HS-27A (cell line): ENCODE measurements around the gene KIF19.
"Not testable (repeated sequence)": the region's sequence is repeated elsewhere in the genome, so short reads cannot be mapped to it uniquely, and the experiment has no call there.

Experiments used
- DNase-seq: peaks from one replicate; pipeline ENCODE4 v3.0.0-alpha.2; 2012; ENCODE audit warnings: low read depth, missing footprints

Gene KIF19

DNA sequence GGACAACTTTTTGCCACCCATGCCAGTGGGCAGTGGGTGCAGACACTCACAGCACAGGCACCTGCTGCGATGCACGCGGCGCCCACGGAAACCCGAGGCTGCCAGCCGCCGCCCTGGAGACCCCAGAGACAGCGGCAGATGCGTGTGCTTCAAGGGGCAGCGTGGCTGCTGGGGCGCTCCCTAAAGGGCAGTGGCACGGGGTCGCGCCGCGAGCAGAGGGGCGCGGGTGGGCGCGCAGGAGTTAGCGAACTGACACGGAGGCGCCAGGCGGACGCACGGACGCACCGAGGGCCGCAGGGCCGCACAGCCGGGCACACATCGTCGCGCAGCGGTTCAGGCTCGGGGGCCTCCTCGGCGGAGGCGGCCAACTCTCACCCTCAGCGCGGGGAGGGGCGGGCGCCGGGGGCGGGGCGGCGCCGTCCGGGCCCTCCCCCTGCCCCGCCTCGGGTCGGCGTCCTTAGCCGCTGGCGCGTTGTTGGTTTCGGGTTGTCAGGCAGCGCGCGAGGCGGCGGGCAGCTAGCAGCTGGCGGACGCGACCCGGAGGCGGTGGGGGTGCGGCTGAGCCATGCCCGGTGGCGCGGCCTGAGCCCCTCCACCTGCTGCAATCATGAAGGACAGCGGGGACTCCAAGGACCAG is at the start of gene KIF19:
KIF19 (plus strand) TSS at position 484 of the 637 bp plus-strand sequence; CDS start at position 608, 124 bp downstream.
- no peak for DNase-seq

- DNase-seq: no peak
Observed at GRCh38 chr17:74276541-74277009, 49.5 kb upstream of the KIF19 start.

GRCh38 chr17:74277935-74278334 is 48.1 kb upstream of the KIF19 start:
- DNase-seq: no peak

DNA sequence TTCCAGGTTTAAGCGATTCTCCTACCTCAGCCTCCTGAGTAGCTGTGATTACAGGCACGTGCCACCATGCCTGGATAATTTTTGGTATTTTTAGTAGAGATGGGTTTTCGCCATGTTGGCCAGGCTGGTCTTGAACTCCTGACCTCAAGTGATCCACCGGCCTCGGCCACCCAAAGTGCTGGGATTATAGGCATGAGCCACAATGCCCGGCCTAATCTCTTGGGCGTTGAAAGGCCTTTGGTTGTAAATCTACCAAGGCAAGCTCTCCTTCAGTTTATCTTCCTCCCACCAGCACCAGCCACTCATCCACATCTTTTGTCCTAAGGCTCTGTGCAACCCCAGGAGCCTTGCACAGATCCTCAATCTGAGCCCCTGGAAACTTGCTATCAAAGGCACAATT is 46.4 kb upstream of the KIF19 start:
- not testable (repeated sequence) for DNase-seq

- no peak for DNase-seq
Observed at GRCh38 chr17:74280093-74280513, 45.9 kb upstream of the KIF19 start.

- no peak for DNase-seq
Observed at GRCh38 chr17:74281799-74282198, 44.2 kb upstream of the KIF19 start.

DNA sequence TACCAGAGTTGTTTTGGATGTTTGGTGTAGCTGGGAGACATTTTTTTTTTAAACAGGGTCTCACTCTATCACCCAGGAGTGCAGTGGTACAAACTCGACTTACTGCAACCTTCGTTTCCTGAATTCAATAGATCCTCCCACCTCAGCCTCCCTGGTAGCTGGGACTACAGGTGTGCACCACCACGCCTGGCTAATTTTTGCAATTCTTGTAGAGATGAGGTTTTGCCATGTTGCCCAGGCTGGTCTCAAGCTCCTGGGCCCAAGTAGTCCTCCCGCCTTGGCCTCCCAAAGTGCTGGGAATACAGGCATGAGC is 43.8 kb upstream of the KIF19 start:
- DNase-seq: not testable (repeated sequence)

- DNase-seq: no peak
Observed at GRCh38 chr17:74282587-74283370, 43.2 kb upstream of the KIF19 start.

DNA sequence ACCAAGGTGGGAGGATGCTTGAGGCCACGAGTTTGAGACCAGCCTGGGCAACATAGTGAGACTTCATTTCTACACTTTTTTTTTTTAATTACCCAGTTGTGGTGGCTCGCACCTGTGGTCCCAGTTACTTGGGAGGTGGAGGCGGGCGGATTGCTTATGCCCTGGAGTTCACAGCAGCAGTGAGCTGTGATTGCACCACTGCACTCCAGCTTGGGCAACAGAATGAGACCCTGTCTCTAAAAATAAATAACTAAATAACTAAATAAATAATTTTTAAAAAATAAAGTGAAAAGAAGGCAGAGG is 42.7 kb upstream of the KIF19 start:
- no peak for DNase-seq

DNA sequence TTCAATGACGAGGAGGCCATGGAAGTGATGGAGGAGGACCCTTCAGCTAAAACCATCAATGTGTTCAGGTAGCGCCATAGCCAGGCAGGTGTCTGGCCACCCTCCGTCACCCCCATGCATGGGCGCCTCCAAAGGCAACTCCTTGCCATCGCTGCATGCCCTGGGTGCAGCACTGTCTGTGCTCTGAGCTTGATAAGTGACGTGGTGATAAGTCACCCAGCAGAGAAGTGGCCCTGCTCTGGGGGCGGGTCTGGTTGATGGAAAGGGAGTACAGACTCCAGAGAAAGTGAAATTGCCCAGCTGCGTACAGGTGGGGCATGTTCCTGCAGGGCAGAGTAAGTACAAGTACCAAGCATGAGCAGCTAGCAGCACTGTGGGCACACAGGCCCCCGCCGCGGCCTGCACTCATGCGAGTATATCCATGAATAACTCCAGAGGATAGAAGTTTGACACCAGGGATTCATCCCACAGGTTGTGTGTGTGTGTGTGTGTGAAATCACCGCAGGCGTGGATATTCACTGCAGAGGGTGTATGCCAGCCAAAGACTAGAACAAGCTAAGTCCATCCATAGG is 38.9 kb upstream of the KIF19 start:
- no peak for DNase-seq

DNA sequence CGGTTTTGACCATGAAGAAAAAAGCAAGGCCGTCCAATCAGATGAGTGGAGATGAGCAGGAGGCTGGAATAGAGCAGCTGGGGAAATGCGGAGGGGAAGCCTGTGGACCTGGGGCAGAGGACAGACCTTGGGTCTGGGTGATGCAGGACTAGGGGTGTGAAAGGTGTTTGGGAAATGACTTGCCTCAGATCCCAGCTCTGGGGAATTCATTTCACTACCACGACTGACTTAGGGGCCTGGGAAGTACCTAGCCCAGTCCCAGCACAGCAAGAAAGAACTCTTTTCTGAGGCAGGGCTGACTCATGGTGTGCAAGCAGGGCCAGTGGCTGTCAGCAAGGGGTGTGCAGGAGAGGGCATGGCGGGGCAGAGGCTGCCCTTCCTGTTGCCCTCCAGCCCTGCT is 37.2 kb upstream of the KIF19 start:
- no peak for DNase-seq

DNA sequence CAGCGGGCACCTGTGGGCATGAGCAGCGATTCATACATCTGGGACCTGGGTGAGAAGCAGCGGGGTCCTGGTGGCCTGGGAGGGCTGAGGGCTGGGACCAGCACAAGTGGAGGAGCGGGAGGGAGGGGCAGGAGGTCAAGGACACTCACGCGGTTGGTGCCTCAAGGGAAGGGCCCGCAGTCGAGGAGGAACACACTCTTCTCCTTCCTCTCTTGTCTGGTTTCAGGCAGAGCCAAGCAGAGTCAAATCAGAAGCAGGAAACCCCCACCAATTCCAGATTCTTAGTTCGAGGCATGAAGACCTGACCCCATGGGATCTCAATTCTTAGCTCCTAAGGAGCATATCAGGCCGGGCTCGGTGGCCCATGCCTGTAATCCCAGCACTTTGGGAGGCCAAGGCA is 36.3 kb upstream of the KIF19 start:
- no peak for DNase-seq

DNA sequence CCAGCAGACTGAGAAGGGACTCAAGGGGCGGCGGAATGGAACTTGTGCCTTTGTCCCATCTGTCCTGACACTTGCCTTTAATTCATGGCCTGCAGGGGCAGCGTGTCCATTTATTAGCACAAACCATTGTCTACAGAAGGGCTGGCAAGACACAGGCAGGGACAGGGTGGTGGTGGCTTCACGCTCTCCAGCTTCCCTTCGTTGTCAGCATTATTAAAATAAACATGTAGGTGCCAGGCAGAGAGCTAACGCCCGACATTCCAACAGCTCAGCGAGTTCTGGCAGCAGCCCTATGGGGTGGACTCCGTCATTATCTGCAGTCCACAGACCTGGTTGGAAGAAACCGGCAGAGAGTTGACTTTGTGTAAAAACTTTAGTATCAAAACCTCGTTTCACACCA is 35.7 kb upstream of the KIF19 start:
- no peak for DNase-seq

GRCh38 chr17:74292495-74292894 is 33.5 kb upstream of the KIF19 start:
- DNase-seq: no peak

GRCh38 chr17:74295625-74296547 is 30.1 kb upstream of the KIF19 start:
- no peak for DNase-seq

DNA sequence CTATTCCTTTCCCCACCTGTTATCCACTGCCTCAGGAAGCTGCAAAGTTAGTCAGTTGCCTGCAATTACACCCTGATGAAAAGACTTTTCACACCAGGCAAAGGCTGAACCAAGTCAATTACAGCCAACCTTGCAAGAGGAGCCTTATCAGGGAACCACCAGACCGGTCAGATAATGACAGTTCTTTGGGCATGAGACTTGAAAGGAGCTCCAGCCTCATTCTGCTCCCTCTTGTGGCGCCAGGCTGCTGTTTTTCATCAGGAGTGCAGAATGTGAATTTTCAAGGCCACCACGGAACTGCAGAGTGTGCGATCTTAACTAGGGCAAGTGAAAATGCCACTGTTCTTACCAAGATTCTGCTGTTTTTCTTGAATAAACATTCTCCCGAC is 29.5 kb upstream of the KIF19 start:
- no peak for DNase-seq

- DNase-seq: no peak
Observed at GRCh38 chr17:74297941-74298340, 28.1 kb upstream of the KIF19 start.

DNA sequence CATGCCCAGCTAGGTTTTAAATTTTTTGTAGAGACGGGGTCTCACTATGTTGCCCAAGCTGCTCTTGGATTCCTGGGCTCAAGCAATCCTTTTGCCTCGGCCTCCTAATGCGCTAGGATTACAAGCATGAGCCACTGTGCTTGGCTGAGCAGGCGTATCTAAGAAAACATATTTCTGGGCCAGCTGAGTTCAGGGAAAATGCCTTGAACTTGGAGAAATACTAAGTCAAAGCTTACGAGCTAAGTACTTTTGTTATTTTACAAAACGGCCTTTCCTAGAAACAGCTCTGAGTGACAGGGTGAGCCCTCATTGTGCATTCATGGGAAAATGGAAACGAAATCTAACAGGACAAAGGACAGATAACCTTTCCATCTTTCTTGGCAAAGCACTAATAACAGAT is 27.2 kb upstream of the KIF19 start:
- no peak for DNase-seq

DNA sequence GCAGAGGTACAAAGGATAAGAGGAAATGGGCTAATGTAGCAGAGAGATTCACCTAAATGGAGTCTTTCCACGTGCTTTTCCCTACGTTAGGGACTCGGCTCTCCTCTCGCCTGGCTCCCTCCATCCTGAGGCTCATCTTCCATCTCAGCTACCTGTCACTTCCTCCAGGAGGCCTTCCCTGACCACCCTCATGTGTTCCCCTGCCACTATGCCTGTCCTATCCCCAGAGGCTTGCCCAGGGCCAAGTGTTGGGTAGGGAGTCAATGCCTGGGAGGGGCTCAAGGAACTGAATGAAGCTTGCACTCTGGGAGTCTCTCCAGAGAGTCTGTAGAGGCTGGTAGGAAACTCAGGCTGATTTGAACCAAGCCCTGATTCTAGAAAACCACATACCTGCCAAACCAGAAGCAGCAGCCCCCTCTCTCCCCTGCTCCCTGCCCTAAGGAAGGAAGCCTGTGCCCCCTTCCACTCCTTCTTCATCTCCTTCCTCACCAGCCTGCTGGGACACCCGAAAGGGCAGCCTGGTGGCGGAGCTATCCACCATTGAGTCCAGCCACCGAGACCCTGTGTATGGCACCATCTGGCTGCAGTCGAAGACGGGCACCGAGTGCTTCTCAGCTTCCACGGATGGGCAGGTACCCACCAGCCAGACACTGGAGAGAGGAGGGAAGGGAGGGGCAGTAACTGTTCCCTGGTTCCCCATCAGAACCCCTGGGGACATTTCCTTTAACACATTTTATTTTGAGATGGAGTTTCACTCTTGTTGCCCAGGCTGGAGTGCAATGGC is 26.6 kb upstream of the KIF19 start:
- DNase-seq: no peak

DNA sequence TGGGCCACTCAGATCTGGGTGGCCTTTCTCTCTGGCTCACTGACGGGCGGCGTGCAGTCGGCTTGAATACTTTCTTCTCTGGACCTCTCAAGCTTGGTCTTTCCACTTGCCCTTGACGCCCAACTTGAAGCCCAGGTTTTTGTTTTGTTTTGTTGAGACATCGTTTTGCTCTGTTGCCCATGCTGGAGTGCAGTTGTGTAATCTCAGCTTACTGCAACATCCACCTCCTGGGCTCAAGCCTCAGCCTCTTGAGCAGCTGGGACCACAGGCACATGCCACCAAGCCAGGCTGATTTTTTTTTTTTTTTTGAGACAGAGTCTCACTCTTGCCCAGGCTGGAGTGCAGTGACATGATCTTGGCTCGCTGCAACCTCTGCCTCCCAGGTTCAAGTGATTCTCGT is 22.7 kb upstream of the KIF19 start:
- DNase-seq: no peak

- DNase-seq: no peak
Observed at GRCh38 chr17:74304184-74304583, 21.8 kb upstream of the KIF19 start.
